ENCODE results near the gene BAHCC1.
A peak's percentile ranks its signal among the peaks of the same experiment; 100 is the strongest.
"Not testable (repeated sequence)": the region's sequence is repeated elsewhere in the genome, so short reads cannot be mapped to it uniquely, and the experiment has no call there.

BAHCC1 gene
- long read RNA-seq, donor 1, partial matches to known transcripts, result 6 of 9 reads
- long read RNA-seq, donor 1, other reads (novel, unspliced or antisense), result 0 of 9 reads
- long read RNA-seq, donor 2, result 0 reads
- long read RNA-seq, donor 3, partial matches to known transcripts, result 1,765 of 2,278 reads
- long read RNA-seq, donor 3, other reads (novel, unspliced or antisense), result 510 of 2,278 reads
- long read RNA-seq, donor 4, partial matches to known transcripts, result 0 of 3 reads
- long read RNA-seq, donor 4, other reads (novel, unspliced or antisense), result 0 of 3 reads
- long read RNA-seq, donor 5, full-length matches to known transcripts, result 3 of 3 reads
- long read RNA-seq, donor 5, partial matches to known transcripts, result 0 of 3 reads
- long read RNA-seq, donor 5, other reads (novel, unspliced or antisense), result 0 of 3 reads
- long read RNA-seq, donor 6, partial matches to known transcripts, result 5 of 9 reads
- long read RNA-seq, donor 6, other reads (novel, unspliced or antisense), result 0 of 9 reads
- long read RNA-seq, donor 7, result 0 reads
- long read RNA-seq, donor 8, partial matches to known transcripts, result 5 of 9 reads
- long read RNA-seq, donor 8, other reads (novel, unspliced or antisense), result 0 of 9 reads

DNA sequence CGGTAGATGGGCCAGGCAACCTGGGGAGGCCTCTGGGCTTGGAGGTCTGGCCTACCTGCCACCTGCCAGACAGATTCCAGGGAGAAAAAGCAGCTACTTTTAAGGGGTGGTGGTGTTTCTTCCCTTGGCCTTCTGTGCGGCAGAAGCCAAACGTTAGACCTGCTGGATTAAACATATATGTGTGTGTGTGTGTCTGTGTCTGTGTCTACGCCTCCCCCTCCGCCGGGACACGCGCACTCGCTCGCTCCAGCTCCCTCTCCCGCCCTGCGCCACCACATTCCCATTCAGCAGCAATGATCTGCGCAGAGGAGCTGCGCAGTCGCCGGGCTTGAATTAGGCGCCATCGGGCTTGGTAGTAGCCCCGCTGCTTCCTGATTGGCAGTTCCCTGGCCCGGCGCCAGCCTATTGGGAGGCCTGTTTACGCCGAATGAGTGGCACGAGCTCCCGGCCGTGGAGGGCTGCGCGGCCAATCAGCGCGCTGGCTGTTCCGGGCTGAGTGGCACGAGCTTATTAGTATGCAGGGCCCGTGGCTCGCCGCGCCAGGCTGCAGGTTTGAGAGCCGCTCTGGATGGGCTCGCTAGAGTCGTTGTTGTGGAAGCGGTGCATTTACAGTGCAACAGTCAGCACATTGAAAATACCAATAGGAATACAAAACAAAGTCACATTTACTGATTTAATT lies at the start of gene BAHCC1:
Gene BAHCC1, plus strand, starts transcription at position 537 of the 679 bp plus-strand sequence. CDS start 4,283 bp downstream, outside the sequence.
- peak; percentile 90 for DNase-seq

DNA sequence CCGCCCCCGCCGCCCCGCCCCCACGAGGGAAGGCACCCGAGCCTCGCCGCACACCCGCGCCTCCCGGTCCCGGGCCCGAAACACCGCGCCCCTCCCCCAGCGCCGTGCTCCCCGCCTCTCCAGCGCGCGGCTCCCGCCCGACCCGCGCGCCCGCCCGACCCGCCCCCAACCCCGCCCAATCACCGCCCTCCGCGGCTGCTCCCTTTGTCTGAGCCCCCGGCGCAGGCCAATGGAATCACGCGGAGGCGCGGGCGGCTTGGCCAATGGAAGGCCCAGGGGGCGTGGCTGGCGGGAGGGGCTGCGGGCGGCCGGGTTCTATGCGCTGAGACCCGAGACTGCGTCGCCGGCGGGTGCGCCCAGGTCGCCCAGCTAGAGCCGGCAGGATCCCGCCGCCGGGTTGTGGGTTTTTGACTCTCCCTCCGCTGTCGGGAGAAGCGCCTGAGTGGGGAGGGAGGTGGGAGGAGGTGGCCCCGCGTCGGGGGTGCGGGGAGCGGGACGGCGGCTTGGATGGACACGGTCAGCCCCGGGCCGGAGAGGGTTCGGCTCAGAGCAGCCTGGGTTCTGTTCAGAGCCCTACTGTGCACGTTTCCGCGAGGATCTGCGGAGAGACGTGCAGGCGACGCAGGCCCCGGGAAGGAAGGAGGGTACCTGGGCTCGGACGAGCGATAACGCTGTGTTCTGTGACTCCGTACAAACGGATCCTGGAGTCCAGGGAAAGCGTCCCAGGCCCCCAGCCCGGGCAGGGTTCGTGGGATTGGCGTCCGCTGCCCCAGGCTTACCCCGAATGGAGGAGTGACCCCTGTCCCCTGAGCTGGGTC lies 49.0 kb upstream of the BAHCC1 start:
- DNase-seq, result peak; percentile 83

DNA sequence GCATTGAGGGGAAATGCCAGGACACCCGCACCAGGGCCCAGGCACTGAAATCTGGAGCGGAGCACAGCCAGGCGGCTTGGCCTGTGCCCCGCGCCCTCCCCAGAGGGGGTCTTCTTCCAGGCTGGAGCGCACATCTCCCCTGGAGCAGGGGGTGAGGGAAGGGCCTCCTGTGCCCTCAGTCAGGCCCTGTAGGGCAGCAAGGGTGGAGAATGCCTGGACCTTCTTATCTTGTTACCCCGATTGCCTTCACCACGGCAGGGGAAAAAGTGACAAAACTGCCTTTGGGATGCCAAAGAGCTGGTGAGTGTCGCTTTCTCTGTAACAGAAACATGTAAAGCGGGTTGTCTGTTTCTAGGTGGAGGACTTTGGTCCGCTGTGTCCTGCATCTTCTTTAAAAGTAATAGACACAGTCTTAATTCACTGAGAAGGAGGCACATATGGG lies 48.3 kb upstream of the BAHCC1 start:
- no peak for DNase-seq

DNA sequence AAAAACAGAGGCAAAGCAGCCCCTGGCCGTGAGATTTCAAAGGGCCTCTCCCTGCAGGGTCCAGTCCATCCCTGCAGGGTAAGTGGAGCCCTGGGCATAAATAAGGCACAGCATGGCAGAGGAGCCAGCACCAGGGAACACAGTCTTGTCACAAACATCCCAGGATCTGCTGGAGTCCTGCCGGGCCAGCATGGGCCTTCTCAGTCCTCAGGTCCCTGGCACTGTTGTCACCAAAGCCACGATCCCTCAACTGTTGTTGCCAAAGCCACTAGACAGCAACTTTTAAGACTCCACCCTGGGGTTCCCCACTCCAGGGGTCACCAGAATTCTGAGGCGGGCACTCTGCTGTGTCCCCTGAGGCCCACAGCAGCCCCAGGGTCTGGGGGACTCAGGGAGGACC lies 47.8 kb upstream of the BAHCC1 start:
- DNase-seq, result no peak

DNA sequence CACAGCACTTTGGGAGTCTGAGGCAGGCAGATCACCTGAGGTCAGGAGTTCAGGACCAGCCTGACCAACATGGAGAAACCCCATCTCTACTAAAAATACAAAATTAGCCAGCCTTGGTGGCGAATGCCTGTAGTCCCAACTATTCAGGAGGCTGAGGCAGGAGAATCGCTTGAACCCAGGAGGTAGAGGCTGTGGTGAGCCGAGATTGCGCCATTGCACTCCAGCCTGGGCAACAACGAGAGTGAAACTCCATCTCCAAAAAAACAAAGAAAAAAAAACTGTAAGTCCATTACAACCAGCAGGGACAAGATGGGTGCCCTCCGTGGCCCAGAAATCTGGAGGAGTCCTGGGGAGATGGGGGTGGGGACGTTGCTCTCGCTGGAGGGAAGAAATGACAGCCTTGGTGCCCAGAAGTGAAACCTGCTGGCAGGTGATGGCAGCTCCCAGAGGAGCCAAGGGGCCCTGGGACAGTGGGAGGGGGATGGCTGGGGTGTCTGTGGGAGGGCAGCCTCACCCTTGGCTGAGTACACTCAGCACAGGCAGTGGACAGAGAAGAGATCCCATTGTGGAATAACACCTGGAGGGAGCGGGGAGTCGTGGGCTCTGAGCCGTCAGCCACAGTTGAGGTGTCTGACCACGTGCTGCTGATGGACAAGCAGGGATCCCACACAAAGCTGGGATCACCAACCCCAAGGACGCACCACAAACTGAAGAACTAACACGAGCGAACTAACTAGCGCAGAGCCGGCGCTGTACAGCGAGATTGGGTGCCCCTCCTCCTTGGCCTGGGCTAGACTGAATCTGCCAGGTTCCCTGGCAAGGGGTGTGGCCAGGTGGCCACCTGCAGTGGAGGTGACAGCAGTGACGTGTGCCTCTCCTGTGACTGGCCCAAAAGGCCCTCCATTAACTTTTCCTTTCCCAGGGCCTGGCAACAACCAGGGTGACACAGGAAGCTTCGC lies 46.9 kb upstream of the BAHCC1 start:
- DNase-seq, result no peak

DNA sequence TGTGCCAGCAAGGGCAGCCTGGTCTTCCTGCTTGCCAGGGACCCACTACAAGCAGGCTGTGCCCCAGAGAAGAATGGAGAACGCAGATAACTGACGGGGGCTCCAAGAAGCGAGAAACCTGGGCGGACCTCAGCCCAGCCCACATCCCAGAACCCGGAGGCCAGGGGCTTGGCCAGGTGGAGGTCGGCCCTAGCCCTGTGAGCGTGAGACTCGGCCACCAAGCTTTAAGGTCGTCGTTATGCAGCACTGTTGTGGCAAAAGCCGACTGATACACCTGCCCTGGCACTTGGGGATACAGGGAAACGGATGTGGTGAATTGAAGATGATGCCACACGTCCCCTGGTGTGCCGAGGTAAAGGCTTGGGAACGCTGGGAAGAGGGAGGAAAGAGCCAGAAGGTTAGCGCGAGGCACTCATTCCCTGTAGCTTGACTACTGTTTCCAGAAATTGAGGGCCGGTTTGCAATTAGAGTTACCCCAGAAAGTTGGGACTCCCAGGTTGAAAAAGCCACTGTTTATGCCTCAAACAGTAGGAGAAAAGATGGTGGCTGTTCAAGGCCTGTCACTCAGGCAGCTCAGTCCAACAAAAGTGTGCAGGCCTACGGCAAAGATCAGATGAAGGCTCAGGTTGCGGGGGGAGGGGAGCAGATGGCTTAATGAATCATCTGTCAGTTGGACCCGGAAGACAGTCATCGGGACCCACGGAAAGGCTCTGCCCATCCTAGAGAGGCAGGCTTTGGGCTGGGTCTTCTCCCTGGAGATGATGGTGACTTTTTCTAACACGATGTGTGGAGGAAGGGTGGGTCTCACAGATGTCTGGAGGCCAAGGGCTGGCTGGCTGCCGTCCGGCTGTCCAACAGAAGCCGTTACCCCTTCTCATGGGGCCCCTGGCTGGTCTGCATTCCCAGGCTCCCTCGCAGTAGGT lies 45.6 kb upstream of the BAHCC1 start:
- DNase-seq, result peak; percentile 51

DNA sequence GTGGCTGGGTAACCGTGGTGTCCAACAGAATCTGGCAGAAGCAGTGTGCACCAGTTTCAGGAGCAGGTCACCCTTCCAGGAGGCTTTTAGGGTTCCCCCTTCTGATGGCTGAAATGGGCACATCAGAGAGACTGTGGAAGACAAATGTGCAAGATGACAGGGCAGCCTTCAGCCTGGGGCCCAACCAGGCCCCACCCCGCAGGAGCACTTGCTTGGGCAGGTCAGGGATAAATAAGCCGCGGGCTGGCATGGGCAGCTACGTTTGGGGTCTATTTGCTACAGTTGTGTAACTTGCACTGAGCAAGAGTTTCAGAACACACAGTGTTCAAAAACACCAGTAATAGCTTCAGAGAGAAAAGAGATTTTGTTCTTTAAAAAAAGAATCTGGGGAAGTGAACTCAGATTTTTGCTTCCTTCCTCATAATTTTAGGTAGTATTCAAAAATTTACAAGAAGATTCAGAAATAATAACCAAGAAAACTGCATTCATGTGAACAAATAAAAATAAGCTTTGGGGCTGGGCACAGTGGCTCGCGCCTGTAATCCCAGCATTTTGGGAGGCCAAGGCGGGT lies 44.9 kb upstream of the BAHCC1 start:
- DNase-seq, result no peak

DNA sequence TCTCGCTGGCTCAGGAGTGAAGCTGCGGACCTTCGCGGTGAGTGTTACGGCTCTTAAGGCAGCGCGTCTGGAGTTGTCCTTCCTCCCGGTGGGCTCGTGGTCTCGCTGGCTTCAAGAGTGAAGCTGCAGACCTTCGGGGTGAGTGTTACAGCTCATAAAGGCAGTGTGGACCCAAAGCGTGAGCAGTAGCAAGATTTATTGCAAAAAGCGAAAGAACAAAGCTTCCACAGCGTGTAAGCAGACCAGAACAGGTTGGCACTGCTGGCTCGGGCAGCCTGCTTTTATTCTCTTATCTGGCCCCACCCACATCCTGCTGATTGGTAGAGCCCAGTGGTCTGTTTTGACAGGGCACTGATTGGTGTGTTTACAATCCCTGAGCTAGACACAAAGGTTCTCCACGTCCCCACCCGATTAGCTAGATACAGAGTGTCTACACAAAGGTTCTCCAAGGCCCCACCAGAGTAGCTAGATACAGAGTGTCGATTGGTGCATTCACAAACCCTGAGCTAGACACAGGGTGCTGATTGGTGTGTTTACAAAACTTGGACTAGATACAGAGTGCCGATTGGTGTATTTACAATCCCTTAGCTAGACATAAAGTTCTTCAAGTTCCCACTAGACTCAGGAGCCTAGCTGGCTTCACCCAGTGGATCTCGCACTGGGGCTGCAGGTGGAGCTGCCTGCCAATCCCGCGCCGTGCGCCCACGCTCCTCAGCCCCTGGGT lies 43.8 kb upstream of the BAHCC1 start:
- not testable (repeated sequence) for DNase-seq

DNA sequence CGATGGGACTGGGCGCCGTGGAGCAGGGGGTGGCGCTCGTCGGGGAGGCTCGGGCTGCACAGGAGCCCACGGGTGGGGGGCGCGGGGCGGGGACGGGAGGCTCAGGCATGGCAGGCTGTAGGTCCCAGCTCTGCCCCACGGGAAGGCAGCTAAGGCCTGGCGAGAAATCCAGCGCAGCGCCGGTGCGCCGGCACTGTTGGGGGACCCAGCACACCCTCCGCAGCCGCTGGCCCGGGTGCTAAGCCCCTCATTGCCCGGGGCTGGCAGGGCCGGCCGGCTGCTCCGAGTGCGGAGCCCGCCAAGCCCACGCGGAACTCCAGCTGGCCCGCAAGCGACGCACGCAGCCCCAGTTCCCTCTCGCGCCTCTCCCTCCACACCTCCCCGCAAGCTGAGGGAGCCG lies 43.2 kb upstream of the BAHCC1 start:
- DNase-seq, result not testable (repeated sequence)

DNA sequence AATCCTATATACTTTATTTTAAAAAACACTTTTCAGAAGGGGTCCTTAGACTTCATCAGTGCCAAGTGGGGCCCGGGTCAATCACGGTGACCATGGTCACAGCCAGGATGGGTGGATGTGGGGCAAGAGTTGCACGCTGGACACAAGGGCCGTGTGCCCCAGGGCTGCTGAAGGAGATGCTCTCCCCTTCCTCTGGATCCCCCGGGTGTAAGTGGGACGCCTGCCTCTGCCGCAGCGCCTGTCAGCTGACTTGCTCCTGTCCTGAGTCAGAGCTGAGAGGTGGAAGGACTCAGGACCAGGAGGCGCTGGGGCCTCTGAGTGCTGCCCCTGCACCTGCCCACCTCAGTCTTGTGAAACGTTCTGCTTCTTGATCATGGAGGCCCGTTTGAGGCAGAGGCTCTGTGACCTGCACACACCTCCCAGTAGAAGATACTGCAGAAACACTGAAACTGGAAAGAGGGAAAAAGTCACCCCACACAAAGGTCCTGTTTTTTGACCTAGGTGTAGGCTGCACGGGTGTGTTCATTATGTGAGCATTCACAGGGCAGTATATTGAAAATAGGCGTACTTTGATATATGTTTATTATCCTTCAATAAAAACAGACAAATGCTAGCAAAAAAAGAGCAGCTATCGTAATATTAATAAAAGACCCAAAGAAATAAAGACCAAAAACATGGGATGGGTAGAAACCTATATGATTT lies 40.9 kb upstream of the BAHCC1 start:
- DNase-seq, result no peak

DNA sequence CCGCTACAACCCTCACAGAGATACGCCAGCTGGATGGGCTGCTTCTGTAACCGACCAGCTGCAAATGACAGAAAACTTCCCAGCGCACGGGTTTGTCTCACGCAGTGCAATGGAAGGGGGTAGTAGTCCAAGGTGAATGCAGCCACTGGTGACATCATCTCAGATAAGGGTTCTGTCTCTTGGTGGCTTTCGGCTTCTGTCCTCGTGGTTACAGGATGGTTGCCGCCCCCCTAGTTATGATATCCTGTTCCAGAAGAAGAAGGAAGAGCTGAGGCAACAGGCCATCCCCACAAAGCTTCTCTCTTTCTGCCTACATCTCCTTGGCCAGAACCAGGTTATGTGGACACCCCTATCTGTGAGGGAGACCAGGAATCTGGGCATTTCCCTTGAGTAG lies 40.3 kb upstream of the BAHCC1 start:
- DNase-seq, result no peak

DNA sequence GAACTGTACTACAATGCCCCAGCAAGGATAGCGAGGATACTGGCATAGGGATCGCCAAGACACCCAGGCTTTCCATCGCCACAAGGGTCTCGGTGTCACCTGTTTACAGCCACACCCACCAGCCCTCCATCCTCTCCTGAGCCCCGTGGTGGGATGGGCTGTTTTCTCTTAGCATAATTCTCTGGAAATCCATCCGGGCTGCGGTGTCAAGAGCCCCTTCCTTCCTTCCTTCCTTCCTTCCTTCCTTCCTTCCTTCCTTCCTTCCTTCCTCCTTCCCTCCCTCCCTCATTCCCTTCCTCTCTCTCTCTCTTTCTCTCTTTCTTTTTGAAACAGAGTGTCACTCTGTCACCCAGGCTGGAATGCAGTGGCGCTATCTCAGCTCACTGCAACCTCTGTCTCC lies 36.0 kb upstream of the BAHCC1 start:
- no peak for DNase-seq

DNA sequence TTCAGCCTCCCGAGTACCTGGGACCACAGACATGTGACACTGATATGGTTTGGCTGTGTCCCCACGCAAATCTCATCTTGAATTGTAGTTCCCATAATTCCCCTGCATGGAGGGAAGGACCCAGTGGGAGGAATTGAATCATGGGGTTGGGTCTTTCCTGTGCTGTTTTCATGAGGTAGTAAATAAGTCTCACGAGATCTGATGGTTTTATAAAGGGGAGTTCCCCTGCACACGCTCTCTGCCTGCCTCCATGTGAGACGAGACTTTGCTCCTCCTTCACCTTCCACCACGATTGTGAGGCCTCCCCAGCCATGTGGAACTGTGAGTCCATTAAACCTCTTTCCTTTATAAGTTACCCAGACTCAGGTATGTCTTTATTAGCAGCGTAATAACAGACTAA lies 33.3 kb upstream of the BAHCC1 start:
- DNase-seq, result not testable (repeated sequence)

DNA sequence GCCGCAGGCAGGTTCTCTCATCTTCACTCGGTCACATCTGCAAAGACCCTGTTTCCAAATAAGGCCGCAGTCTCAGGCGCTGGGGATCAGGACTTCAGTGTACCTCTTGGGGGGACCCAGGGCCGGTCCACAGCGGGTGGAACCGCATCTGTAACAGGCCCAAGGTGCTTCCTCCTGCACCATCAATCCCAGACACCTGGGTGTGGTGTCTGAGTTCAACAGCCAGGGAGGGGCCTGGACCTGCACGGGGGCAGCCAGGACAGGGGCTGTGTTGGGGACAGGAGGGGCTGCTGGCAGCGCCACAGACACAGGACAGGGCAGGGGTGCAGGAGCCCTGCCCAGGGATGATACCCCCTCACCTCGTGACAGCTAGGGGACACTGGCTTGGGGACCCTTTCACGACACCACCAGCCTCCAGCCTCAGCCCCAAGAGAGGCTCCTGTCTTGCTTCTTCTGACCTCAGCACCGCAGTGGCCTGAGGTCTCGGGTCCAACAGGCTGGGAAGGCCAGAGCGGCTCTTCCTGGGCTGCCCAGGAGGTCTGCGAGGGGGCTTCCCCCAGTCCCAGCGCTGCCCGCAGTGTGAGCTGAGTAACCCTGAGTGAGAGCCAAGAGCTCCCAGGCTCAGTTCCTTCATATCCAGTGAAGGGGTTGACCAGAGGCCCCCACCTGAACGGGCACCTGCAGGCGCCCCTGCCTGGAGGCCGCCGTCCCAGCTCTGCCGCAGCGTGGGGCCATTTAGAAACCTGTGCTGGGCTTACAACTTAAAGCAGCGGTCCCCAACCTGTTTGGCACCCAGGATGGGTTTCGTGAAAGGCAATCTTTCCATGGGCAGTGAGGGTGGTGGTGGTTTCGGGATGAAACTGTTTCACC lies 30.7 kb upstream of the BAHCC1 start:
- DNase-seq, result peak; percentile 62

DNA sequence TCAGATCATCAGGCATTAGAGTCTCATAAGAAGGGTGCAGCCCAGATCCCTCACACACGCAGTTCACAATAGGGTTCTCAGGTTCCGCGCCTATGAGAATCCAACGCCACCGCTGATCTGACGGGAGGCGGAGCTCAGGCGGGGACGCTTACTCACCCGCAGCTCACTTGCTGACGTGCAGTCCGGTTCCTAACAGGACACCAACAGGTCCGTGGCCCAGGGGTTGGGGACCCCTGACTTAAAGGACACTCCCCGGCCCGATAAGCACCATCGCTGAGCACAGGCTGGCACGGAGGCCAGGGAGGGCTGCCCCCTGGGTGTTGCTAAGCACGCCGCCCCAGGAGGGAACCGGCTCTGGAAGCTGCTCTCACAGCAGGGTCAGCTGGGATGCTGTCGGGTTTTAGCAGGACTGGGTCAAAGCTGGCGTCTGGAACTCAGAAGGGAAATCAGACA lies 30.1 kb upstream of the BAHCC1 start:
- DNase-seq, result no peak

DNA sequence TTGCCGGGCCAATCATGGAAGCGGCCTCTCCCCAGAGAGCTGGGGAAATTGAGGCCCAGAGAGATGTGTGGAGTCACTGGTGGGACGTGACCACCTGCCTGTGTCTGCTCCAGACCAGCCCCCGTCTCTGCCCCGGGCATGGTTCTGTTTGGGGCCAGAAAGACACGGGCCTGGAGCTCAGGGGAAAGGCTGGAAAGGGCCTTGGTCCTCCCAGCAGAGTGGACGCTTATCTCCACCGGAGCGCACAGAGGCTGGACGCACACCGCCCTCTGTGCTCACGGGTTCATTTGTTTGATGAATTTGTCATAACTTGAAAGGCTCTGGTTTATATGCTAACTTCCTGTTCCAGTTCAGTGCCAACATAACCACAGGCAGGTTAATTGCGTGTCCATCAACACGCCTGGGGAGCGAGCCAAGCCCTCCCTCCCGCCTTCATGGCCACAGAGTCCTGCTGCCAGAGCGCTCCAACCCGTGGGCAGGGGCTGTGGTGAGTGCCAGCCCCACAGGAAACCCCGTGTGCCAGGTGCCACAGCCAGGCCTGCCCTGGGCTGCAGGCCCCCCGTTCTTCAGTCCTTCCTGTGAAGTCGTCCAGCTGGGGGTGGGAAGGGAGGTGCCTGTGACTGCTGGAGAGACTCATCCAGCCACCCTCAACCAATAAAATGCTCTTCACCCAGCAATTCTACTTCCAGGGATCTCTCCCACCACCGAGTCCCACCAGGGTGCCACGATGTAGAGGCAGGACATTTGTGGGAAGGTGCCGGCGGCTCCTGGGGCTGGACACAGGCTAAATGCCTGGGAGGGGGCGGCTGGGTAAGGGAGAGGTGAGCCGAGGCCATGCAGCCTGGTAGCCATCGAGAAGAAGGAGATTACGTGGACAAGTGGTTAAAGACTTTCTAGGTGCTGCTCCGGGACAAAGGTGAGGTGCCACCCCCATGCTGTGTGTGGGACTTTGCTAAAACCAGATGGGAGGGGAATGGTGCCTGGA lies 29.4 kb upstream of the BAHCC1 start:
- peak; percentile 70 for DNase-seq
